DMS79 treated with DMSO at 0.1 percent for 48 hours (cell line): Measurements from ENCODE around the gene CCDC144A.
"Not testable (repeated sequence)": the region's sequence is repeated elsewhere in the genome, so short reads cannot be mapped to it uniquely, and the experiment has no call there.

Experiments
- DNase-seq: peaks from one replicate; lab custom pipeline; 2025; lab: John Stamatoyannopoulos, UW

Gene CCDC144A, protein sequence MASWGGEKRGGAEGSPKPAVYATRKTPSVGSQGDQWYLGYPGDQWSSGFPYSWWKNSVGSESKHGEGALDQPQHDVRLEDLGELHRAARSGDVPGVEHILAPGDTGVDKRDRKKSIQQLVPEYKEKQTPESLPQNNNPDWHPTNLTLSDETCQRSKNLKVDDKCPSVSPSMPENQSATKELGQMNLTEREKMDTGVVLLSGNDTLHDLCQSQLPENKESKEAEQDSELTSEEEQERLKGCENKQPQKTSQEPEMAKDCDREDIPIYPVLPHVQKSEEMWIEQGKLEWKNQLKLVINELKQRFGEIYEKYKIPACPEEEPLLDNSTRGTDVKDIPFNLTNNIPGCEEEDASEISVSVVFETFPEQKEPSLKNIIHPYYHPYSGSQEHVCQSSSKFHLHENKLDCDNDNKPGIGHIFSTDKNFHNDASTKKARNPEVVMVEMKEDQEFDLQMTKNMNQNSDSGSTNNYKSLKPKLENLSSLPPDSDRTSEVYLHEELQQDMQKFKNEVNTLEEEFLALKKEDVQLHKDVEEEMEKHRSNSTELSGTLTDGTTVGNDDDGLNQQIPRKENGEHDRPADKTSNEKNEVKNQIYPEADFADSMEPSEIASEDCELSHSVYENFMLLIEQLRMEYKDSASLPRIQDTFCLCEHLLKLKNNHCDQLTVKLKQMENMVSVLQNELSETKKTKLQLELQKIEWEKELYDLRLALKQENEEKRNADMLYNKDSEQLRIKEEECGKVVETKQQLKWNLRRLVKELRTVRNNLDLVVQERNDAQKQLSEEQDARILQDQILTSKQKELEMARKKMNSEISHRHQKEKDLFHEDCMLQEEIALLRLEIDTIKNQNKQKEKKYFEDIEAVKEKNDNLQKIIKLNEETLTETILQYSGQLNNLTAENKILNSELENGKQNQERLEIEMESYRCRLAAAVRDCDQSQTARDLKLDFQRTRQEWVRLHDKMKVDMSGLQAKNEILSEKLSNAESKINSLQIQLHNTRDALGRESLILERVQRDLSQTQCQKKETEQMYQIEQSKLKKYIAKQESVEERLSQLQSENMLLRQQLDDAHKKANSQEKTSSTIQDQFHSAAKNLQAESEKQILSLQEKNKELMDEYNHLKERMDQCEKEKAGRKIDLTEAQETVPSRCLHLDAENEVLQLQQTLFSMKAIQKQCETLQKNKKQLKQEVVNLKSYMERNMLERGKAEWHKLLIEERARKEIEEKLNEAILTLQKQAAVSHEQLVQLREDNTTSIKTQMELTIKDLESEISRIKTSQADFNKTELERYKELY (N-terminal part only)

GRCh38 chr17:16689731-16690281, at the start of gene CCDC144A:
CCDC144A (plus strand) TSS chr17:16690241; CDS start chr17:16690401, 160 bp downstream.
- DNase-seq = not testable (repeated sequence)

DNA sequence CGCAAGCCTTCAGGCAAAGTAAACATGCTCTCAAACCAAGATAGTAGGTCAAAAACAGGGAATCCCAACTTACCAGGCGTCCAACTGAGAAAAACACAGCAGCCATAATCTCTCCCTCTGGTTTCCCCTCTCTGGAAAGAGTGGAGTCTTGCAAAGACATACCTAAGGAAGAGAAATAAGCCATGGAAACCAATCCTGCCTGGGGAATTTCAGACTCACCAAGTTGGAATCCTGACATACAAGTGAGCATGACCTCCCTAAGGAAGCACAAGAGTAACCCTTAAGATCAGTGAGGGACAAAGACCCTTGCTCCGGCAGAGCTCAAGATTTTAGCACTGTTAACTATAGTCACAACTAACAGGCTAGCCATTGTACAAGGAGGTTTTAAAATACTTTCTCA, 40.5 kb upstream of the CCDC144A start:
- DNase-seq = no peak

DNA sequence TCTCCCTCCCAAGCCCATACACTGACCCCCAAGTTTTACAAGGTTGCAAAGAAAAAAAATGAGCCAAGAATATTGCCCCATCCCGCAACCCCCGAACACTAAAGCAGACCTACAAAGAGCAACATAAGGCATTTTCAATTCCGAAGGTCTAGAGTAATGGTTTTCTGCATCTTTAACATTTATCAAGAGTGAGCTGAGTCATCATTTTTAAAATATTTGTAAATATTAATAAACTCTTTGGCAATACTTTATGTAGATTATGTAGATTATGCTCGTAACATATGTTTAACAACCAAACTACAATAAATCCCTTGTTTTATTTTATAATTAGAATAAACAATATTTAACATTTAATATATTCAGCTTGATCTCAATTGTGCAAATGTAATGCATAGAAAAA, 37.8 kb upstream of the CCDC144A start:
- DNase-seq = no peak

DNA sequence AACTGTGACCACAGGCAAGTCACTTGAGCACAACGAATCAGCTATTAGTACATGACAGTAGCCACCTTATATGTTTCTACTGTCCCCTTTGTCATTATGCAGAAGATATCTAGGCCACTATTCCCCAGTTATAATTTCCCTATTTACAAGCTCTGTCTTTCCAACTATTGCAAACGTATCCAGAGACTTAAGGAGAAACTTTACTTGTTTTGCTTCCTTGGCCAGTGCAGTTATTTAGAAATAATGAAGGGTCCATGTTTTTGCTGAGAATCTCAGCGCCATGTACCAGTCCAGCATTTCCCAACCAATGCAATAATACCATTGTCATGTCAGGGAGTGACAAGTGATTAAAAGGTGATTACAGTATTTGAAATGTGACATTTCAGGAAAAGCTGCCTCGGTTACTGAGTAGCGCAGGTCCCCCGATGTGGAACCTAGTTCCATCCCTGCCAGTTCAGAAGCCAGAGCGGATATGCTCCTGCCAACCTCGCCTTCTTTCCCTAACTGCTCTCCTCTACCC, 37.1 kb upstream of the CCDC144A start:
- DNase-seq = no peak

DNA sequence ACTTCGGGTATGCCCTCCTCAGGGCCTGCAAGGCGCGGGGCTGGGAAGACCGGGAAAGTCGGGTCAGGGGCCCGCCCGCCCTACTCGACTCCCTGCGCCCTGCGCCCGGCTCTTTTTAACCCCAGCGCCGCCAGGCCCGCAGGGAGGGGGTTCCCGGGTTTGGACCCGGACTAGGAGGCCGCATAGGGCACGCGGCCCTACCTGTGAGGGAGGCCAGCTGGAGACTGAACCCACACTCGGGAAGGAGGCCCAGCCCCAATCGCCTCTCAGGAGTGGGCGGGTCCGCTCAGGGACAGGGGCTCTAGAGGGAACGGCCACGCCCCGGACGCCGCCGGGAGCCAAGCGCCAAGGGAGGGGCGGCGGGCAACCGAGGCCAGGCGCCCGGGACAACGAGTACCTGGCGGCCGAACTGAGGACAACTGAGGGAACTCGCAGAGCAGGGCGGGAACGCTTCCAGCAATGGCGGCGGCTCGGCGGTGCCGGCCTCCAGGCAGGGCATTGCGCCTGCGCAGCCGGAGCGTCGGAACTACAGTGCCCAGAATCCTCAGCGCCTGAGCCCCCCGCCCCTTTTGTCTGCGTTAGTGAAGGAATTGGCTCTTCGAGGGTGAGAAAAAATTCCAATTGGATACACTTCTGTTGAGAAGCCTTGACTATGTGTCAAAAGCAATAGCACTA, 36.5 kb upstream of the CCDC144A start, which contains the start of gene ZNF624:
Gene ZNF624, minus strand, starts transcription at position 484 of the 675 bp plus-strand sequence.
- peak; percentile 78 for DNase-seq

DNA sequence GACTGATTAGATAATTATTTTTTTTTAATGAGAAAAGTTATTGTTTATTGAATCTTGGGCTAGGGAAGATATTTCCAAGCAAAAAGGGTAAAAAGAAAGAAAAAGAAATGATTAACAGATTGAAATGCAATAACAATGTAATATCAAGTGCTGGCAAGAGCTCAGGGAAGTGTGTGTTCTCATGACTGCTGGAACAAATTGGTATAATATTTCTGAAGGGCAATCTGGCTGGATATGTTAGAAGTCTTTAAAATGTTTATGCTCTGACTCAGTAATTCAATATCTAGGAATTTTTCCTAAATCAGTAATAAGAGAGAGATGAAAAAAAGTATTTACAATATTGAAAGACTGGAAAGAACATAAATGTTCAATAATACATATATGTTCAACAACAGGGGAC, 28.8 kb upstream of the CCDC144A start:
- DNase-seq = no peak

DNA sequence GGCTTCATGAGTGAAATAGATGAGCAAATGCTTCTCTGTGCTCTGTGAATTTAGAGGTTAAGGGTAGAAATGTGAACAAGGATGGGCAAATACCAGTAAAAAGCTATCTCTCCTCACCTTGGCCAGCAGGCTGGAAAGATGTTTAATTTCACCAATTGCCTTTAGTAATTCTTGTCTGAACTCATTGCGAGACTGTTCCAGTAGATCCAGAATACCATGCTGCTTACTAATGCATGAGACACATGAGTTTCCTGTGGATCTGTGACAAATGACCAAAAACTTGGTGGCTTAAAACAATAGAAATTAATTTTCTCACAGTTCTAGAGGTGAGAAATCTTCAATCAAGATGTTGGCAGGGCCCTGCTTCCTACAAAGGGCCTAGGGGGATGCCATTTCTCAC, 27.1 kb upstream of the CCDC144A start:
- no peak for DNase-seq

GRCh38 chr17:16666553-16666906, 23.5 kb upstream of the CCDC144A start:
- DNase-seq = not testable (repeated sequence)

- DNase-seq = not testable (repeated sequence)
Observed at GRCh38 chr17:16666907-16667636, 23.0 kb upstream of the CCDC144A start.

GRCh38 chr17:16676676-16677268, 13.3 kb upstream of the CCDC144A start:
- no peak for DNase-seq

- DNase-seq = not testable (repeated sequence)
Observed at GRCh38 chr17:16683290-16684138, 6.5 kb upstream of the CCDC144A start.

DNA sequence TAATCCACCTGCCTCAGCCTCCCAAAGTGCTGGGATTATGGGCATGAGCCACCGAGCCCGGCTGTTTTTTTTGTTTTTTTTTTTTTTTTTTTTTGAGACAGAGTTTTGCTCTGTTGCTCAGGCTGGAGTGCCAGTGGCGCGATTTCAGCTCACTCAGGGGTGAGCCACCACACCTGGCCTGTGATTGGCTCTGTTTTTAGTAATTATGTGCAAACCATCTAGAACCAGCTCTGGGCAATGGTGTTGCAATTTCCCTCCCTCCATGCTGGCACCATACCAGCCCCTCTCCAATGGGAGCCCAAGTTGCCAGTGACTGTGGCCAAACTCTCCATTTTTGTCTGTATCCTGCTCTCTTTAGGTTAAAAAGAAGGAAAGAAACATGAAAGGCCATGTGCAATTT, 4.0 kb upstream of the CCDC144A start:
- not testable (repeated sequence) for DNase-seq

- not testable (repeated sequence) for DNase-seq
Observed at GRCh38 chr17:16687151-16687550, 2.9 kb upstream of the CCDC144A start.

- DNase-seq = not testable (repeated sequence)
Observed at GRCh38 chr17:16690447-16690846, 406 bp downstream of the CCDC144A start.

GRCh38 chr17:16697603-16698002, 7.6 kb downstream of the CCDC144A start:
- DNase-seq = not testable (repeated sequence)

- not testable (repeated sequence) for DNase-seq
Observed at GRCh38 chr17:16745492-16746203, 55.6 kb downstream of the CCDC144A start.

- DNase-seq = not testable (repeated sequence)
Observed at GRCh38 chr17:16746571-16746970, 56.5 kb downstream of the CCDC144A start.

- not testable (repeated sequence) for DNase-seq
Observed at GRCh38 chr17:16750515-16750914, 60.5 kb downstream of the CCDC144A start.
